SK-N-SH (cell line): Measurements from ENCODE around the gene RFT1. TPM values are rescaled to one million over a fixed set of nuclear protein-coding genes. Genes with fewer than 3 reads are reported as not detected.
A peak's percentile ranks its signal among the peaks of the same experiment; 100 is the strongest.

Source experiments
- CTCF ChIA-PET: fragments of 300-600, 350-600 bp; formaldehyde crosslinking; extraction: SDS; loops from one replicate; lab custom pipeline; 2021; lab: Yijun Ruan, JAX
- POLR2A ChIA-PET: fragments of 350-600 bp; sonication (Branson Sonifier 250); formaldehyde crosslinking; extraction: SDS; loops from one replicate; lab custom pipeline; 2020; ENCODE audit warnings: antibody characterized with exemption, inconsistent platforms; lab: Yijun Ruan, JAX
- DNase-seq: peaks from one replicate; pipeline ENCODE4 v3.0.0; 2012
- H2AFZ ChIP-seq: fragments of 200-600 bp; sonication (generic); 2 replicates; pipeline ENCODE4 v1.8.1; 2016; ENCODE audit warnings: antibody characterized with exemption, mild to moderate bottlenecking, low read depth
- H3F3A ChIP-seq: fragments of 200-600 bp; sonication (generic); replicated peaks from 2 replicates; pipeline ENCODE3; 2016; ENCODE audit warnings: antibody characterized with exemption, mild to moderate bottlenecking; ENCODE audit not compliant: insufficient read depth
- H3K27ac ChIP-seq, 2 experiments: fragments of 200-500 bp in 1 of 2; fragments of 200-600 bp in 1 of 2; sonication (Bioruptor generic) in 1 of 2; sonication (generic), shearing (Covaris generic) in 1 of 2; 2 replicates each; pipeline versions ENCODE4 v1.5.1 to v1.6.1; 2014 to 2016; ENCODE audit warnings: low read depth in 2 of 2, inconsistent platforms in 1 of 2, low read length in 1 of 2, mild to moderate bottlenecking in 1 of 2, mixed read lengths in 1 of 2
- H3K27me3 ChIP-seq: fragments of 200-600 bp; sonication (generic), shearing (Covaris generic); 2 replicates; pipeline ENCODE4 v1.6.1; 2016; ENCODE audit warnings: mixed run types; ENCODE audit not compliant: insufficient read depth
- H3K36me3 ChIP-seq, 2 experiments: fragments of 200-500 bp in 1 of 2; fragments of 200-600 bp in 1 of 2; sonication (Bioruptor generic) in 1 of 2; sonication (generic) in 1 of 2; replicated peaks in 1 of 2; 2 replicates each; pipeline versions ENCODE3 to v1.5.1; 2014 to 2016; ENCODE audit warnings: low read length in 1 of 2, mild to moderate bottlenecking in 1 of 2; ENCODE audit not compliant: insufficient read depth in 2 of 2, control insufficient read depth in 1 of 2
- H3K4me1 ChIP-seq, 2 experiments: fragments of 200-500 bp in 1 of 2; fragments of 200-600 bp in 1 of 2; sonication (Bioruptor generic) in 1 of 2; sonication (generic), shearing (Covaris generic) in 1 of 2; 2 replicates each; pipeline versions ENCODE4 v1.5.1 to v1.6.1; 2014 to 2016; ENCODE audit warnings: low read depth in 1 of 2, low read length in 1 of 2, mixed run types in 1 of 2; ENCODE audit not compliant: insufficient read depth in 2 of 2, control insufficient read depth in 1 of 2
- H3K4me2 ChIP-seq: fragments of 200-600 bp; sonication (generic), shearing (Covaris generic); 2 replicates; pipeline ENCODE4 v1.6.1; 2017; ENCODE audit warnings: mixed run types
- H3K4me3 ChIP-seq, 2 experiments: fragments of 200-500 bp in 1 of 2; fragments of 200-600 bp in 1 of 2; sonication (Bioruptor generic) in 1 of 2; sonication (generic), shearing (Covaris generic) in 1 of 2; 2 replicates each; pipeline versions ENCODE4 v1.5.1 to v1.8.1; 2014 to 2016; ENCODE audit warnings: low read depth in 2 of 2, inconsistent platforms in 1 of 2, low read length in 1 of 2, mild to moderate bottlenecking in 1 of 2, mixed read lengths in 1 of 2, moderate library complexity in 1 of 2
- H3K79me2 ChIP-seq: fragments of 200-600 bp; sonication (generic); 2 replicates; pipeline ENCODE4 v1.8.1; 2017; ENCODE audit warnings: mild to moderate bottlenecking; ENCODE audit not compliant: insufficient read depth
- H3K9ac ChIP-seq: fragments of 200-600 bp; sonication (generic); 2 replicates; pipeline ENCODE4 v1.6.1; 2017; ENCODE audit warnings: mixed run types
- H3K9me2 ChIP-seq: fragments of 200-600 bp; sonication (generic); 2 replicates; pipeline ENCODE4 v1.6.1; 2017; ENCODE audit warnings: mixed run types
- H3K9me3 ChIP-seq: fragments of 200-600 bp; sonication (generic); 2 replicates; pipeline ENCODE4 v1.6.1; 2017; ENCODE audit warnings: mixed run types, mild to moderate bottlenecking, moderate library complexity
- H4K20me1 ChIP-seq: fragments of 200-600 bp; sonication (generic); 2 replicates; pipeline ENCODE4 v1.6.1; 2017; ENCODE audit warnings: mild to moderate bottlenecking, mixed run types; ENCODE audit not compliant: insufficient read depth
- GABPA ChIP-seq: IDR thresholded peaks from 2 replicates; pipeline ENCODE4 v1.4.0; 2012; ENCODE audit warnings: low read depth, mild to moderate bottlenecking
- GATA2 ChIP-seq: sonication (generic); formaldehyde crosslinking; IDR thresholded peaks from 2 replicates; pipeline ENCODE4 v1.5.0; 2020; ENCODE audit warnings: mild to moderate bottlenecking, missing genetic modification reagents
- NRF1 ChIP-seq: IDR thresholded peaks from 2 replicates; pipeline ENCODE4 v1.6.1; 2012; ENCODE audit warnings: low read depth, mild to moderate bottlenecking, low read length
- TAF1 ChIP-seq: IDR thresholded peaks from 2 replicates; pipeline ENCODE4 v1.6.1; 2012; ENCODE audit warnings: low read depth, mild to moderate bottlenecking, low read length, moderate library complexity, borderline replicate concordance
- WGBS: methylation state at CpG from one replicate; pipeline ENCODE4 v1.1.6; 2017; ENCODE audit warnings: low lambda C conversion rate; 5-methylcytosine and 5-hydroxymethylcytosine counted together
- polyA plus RNA-seq, 3 experiments: library from polyadenylated mRNA; depleted of rRNA; stranded (reverse); fragments of >200 nt; gene quantifications; 2 replicates each; pipeline ENCODE4 v1.2.3, GENCODE V29; 2012
- TF ChIP-seq, protein P1 (sequence below): IDR thresholded peaks from 2 replicates; pipeline ENCODE4 v1.6.1; 2012; ENCODE audit warnings: mild to moderate bottlenecking, low read depth, low read length, moderate library complexity
- TF ChIP-seq, protein P2 (sequence below): fragments of 150-350 bp; IDR thresholded peaks from 2 replicates; pipeline ENCODE4 v1.6.1; 2017; ENCODE audit warnings: antibody characterized with exemption, low read length, low read depth, borderline replicate concordance

Gene RFT1
- polyA plus RNA-seq, 1 of the 3 experiments (the other 2 are of a cell fraction) = 13.8 TPM

DNA sequence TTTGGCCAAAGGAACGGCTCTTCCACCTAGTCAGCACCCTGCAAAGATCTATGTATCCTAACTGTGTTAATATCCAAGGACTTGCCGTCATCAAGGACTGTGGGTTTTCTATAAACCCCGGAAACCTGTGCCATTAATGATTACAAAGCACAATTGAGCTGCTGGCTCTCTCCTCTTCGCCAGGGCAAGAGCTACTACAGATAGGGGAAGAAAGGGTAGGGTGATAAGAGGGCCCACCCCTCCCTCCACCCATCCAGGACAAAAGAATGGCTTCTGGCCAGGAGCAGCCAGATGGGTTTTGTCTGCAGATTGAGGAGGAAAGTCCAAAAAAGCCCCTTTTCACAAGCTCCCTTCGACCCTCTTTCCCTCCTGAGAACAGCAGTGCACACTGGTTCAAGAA lies 9.9 kb downstream of the RFT1 start (continued):
- TF ChIP-seq, protein P1, sequence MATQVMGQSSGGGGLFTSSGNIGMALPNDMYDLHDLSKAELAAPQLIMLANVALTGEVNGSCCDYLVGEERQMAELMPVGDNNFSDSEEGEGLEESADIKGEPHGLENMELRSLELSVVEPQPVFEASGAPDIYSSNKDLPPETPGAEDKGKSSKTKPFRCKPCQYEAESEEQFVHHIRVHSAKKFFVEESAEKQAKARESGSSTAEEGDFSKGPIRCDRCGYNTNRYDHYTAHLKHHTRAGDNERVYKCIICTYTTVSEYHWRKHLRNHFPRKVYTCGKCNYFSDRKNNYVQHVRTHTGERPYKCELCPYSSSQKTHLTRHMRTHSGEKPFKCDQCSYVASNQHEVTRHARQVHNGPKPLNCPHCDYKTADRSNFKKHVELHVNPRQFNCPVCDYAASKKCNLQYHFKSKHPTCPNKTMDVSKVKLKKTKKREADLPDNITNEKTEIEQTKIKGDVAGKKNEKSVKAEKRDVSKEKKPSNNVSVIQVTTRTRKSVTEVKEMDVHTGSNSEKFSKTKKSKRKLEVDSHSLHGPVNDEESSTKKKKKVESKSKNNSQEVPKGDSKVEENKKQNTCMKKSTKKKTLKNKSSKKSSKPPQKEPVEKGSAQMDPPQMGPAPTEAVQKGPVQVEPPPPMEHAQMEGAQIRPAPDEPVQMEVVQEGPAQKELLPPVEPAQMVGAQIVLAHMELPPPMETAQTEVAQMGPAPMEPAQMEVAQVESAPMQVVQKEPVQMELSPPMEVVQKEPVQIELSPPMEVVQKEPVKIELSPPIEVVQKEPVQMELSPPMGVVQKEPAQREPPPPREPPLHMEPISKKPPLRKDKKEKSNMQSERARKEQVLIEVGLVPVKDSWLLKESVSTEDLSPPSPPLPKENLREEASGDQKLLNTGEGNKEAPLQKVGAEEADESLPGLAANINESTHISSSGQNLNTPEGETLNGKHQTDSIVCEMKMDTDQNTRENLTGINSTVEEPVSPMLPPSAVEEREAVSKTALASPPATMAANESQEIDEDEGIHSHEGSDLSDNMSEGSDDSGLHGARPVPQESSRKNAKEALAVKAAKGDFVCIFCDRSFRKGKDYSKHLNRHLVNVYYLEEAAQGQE = no peak
- TF ChIP-seq, all 33 proteins: peak for 0

DNA sequence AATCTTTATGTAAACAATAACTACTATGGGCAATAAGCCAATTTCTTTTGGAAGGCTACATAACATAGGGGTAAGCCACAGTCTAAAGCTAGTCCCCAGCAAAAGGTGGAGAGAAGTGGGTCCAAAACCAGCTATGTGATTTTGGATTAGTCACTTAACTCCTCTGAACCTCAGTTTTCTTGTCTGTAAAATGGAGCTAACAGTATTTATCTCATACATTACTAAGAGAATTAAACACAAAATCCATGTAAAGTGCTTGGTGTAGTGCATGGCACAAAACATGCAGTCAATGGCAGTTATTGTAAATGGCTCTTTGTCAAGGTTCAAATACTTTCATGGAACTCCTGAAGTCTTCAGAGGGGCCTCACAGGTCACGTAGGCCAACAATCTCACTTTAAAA lies 13.3 kb downstream of the RFT1 start:
- Histone ChIP-seq H3K36me3 (peaks cover 46 to 53% of the 10 kb centered on the region in 2 experiments), H4K20me1 (no peaks in the 10 kb centered on the region), H3K9me2 (no peaks in the 10 kb centered on the region), H3K4me3 (no peak overlapping the region), H3K27ac (no peak overlapping the region), H3K79me2 (no peaks in the 10 kb centered on the region), H3F3A (no peaks in the 10 kb centered on the region), H3K9ac (no peak overlapping the region), H2AFZ (no peak overlapping the region), H3K9me3 (no peaks in the 10 kb centered on the region), H3K27me3 (no peaks in the 10 kb centered on the region), H3K4me2 (no peak overlapping the region), H3K4me1 (peaks cover 0 to 12% of the 10 kb centered on the region in 2 experiments; a peak in 1 of 4 replicates)
- DNase-seq = no peak
- ChIA-PET POLR2A (no interaction called here), CTCF (interaction anchor here (1.0 to 15.2 kb wide), 4 partner anchors 13 to 81 kb away, joined by 3 to 206 read pairs (median 4); partner anchors contain the start of gene RFT1)
- TF ChIP-seq GABPA = no peak
- TF ChIP-seq TAF1 = no peak
- 100% methylated on average over 1 of the region's 1 CpG for WGBS

DNA sequence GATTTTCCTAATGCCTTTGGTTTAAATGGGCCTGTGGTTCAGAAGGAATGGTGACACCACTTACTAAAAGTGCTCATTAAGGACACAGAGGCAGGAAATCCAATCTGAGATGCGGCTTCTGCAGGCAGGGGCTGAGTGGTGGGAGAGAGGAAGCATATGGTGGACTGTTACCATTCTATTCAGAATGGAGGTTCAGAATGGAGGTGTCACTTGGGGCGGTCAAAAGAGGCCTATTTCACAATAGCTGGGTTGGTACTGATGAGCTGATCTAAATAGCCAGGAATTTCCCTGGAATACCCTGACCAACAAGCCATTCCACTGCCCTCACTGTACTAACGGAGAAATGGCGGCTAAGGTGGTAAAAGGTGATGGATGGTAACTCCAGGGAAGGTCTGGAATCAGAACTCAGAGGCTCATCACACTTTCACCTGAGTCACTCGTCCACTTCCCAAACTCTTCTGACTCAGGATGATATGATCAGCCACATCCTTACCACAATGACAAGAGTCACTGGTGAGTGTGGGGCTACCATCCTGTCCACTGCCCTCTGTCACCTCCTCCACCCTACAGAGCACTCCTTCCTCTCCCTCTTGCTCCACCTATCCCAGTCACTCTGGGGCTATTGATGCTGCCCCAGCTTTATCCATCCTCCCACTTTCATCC lies 15.7 kb downstream of the RFT1 start:
- Histone ChIP-seq H3K4me1 (peaks cover 0 to 13% of the 10 kb centered on the region in 2 experiments; a peak in 1 of 4 replicates), H3K4me2 (no peak overlapping the region), H3K9ac (no peak overlapping the region), H2AFZ (no peak overlapping the region), H3F3A (no peaks in the 10 kb centered on the region), H3K27me3 (no peaks in the 10 kb centered on the region), H3K36me3 (peaks cover 36 to 38% of the 10 kb centered on the region in 2 experiments), H3K4me3 (no peak overlapping the region), H3K79me2 (no peaks in the 10 kb centered on the region), H3K27ac (peak overlapping the region; percentile 30 to 33; a peak in 3 of 4 replicates), H3K9me3 (no peaks in the 10 kb centered on the region), H3K9me2 (no peaks in the 10 kb centered on the region), H4K20me1 (no peaks in the 10 kb centered on the region)
- ChIA-PET CTCF (interaction anchor here (0.7 to 15.2 kb wide), 37 partner anchors 8 to 819 kb away, joined by 3 to 206 read pairs (median 4); partner anchors contain the start of genes MUSTN1 and RFT1), POLR2A (interaction anchor here (1.1 kb wide), 1 partner anchor 81 kb away, joined by 3 read pairs; no protein-coding TSS in a partner anchor)
- TF ChIP-seq, protein P2, sequence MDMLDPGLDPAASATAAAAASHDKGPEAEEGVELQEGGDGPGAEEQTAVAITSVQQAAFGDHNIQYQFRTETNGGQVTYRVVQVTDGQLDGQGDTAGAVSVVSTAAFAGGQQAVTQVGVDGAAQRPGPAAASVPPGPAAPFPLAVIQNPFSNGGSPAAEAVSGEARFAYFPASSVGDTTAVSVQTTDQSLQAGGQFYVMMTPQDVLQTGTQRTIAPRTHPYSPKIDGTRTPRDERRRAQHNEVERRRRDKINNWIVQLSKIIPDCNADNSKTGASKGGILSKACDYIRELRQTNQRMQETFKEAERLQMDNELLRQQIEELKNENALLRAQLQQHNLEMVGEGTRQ = no peak
- no peak for TF ChIP-seq GATA2 (CRISPR knock-in tag)
- no peak for TF ChIP-seq NRF1
- no peak for DNase-seq
- 80% methylated on average over 5 of the region's 5 CpGs for WGBS
